ENCODE measurements around the gene UNC93B1. TPM values are rescaled to one million over a fixed set of nuclear protein-coding genes. Genes with fewer than 3 reads are reported as not detected.

The UNC93B1 gene
- total and polyA plus RNA-seq, 2 of the 8 experiments (the other 6 are each of a cell fraction or from before 2014, with no cell fraction given) = 18.9 to 34.3 TPM

- no peak overlapping the region for H3K4me2 ChIP-seq (ENCODE audit: insufficient read depth in 1 of 2, low read depth in 2 of 2, low read length in 2 of 2)
- no peak overlapping the region for H3K9ac ChIP-seq (replicated peaks in 1 of 4; ENCODE audit: extremely low read depth in 1 of 4, low read depth in 3 of 4, low read length in 3 of 4)
- H2BK20ac ChIP-seq (ENCODE audit: low read length) = no peak overlapping the region
- H2BK15ac ChIP-seq (ENCODE audit: low read length) = no peak overlapping the region
- H2AK5ac ChIP-seq (ENCODE audit: low read depth, low read length) = no peak overlapping the region
- no peaks in the 10 kb centered on the region; the same call in 1 of the 2 replicates for H3K23me2 ChIP-seq (ENCODE audit: low read depth, low read length)
- no peak overlapping the region for H2BK5ac ChIP-seq (ENCODE audit: low read depth, low read length)
- H3K4me1 ChIP-seq (replicated peaks in 1 of 4; ENCODE audit: control insufficient read depth in 3 of 4, insufficient read depth in 4 of 4, low read length in 3 of 4) = peaks cover 4 to 19% (median 13%) of the 10 kb centered on the region in 4 experiments
- no peak overlapping the region for H3K4me3 ChIP-seq (ENCODE audit: extremely low read depth in 1 of 4, insufficient read depth in 2 of 4, low read depth in 3 of 4, low read length in 4 of 4)
- no peak overlapping the region for H3K14ac ChIP-seq (ENCODE audit: insufficient read length)
- H4K8ac ChIP-seq (ENCODE audit: extremely low read depth, insufficient read depth, low read length) = no peak overlapping the region
- H3K18ac ChIP-seq (ENCODE audit: extremely low read depth, low read length) = no peak overlapping the region; the same call in 1 of the 2 replicates
- H2AFZ ChIP-seq (ENCODE audit: low read length) = no peak overlapping the region
- 92% methylated on average over 28 of the region's 36 CpGs; no CpG with 5 or more reads in 1 of the 2 experiments for WGBS, 2 experiments (ENCODE audit: extremely low coverage in 1 of 2, insufficient coverage in 1 of 2, insufficient read length in 1 of 2, insufficient replicate concordance in 2 of 2, low coverage in 1 of 2, low lambda C conversion rate in 2 of 2, missing lambda C conversion rate in 1 of 2)
- H3K36me3 ChIP-seq (ENCODE audit: control insufficient read depth in 2 of 4, insufficient read depth in 4 of 4, low read length in 3 of 4) = no peaks in the 10 kb centered on the region
- CTCF ChIA-PET (ENCODE audit: partially characterized antibody) = interaction anchor here (0.9 to 2.7 kb wide), 8 partner anchors 9 to 164 kb away, joined by 3 to 18 read pairs (median 4); partner anchors contain the start of gene NDUFS8
- peaks cover 0 to 6% of the 10 kb centered on the region in 2 experiments for H4K20me1 ChIP-seq (replicated peaks in 1 of 2; ENCODE audit: control insufficient read depth in 1 of 2, insufficient read depth in 2 of 2, low read length in 2 of 2)
- no peak overlapping the region for H3K56ac ChIP-seq (replicated peaks; ENCODE audit: insufficient read length, low read depth, low read length)
- no peaks in the 10 kb centered on the region for H3K79me1 ChIP-seq (ENCODE audit: low read depth, low read length)
- H2BK12ac ChIP-seq (ENCODE audit: low read depth, low read length) = no peak overlapping the region
- no peak overlapping the region for H4K91ac ChIP-seq (replicated peaks; ENCODE audit: insufficient read length, low read length)
- FAIRE-seq (no peak), DNase-seq (ENCODE audit: low read depth in 1 of 2, low spot score in 2 of 2) (no peak)
- no peak overlapping the region for H3K27ac ChIP-seq (ENCODE audit: low read depth, low read length)
- no peaks in the 10 kb centered on the region for H3K79me2 ChIP-seq (ENCODE audit: control insufficient read depth in 1 of 2, insufficient read depth in 2 of 2, low read length in 2 of 2)
- H3K23ac ChIP-seq (ENCODE audit: insufficient read length) = no peak overlapping the region
- H2BK120ac ChIP-seq (replicated peaks; ENCODE audit: low read depth, low read length) = no peak overlapping the region
- no peak for TF ChIP-seq BACH1 (IDR thresholded peaks at IDR 0.05; ENCODE audit: low read length)
- no peak for TF ChIP-seq GABPA (IDR thresholded peaks at IDR 0.05; ENCODE audit: borderline replicate concordance, insufficient read depth, low read length)
- TF ChIP-seq SUZ12 (IDR thresholded peaks at IDR 0.05; ENCODE audit: low read length) = no peak
- no peak for TF ChIP-seq TAF7 (optimal IDR thresholded peaks at IDR 0.05; ENCODE audit: borderline replicate concordance, low read depth, low read length)
- no peak overlapping the region for H3K4ac ChIP-seq (replicated peaks; ENCODE audit: insufficient read length, low read depth, low read length)
- H4K5ac ChIP-seq (ENCODE audit: insufficient read length, low read depth, low read length) = no peak overlapping the region
- H3K27me3 ChIP-seq (replicated peaks in 1 of 4; ENCODE audit: control insufficient read depth in 3 of 4, extremely low read depth in 1 of 4, insufficient read depth in 3 of 4, low read length in 3 of 4) = no peaks in the 10 kb centered on the region
- H3K9me3 ChIP-seq (ENCODE audit: insufficient read depth in 2 of 2, low read depth in 1 of 2, low read length in 1 of 2) = no peaks in the 10 kb centered on the region
- POLR2A ChIA-PET (ENCODE audit: partially characterized antibody) = interaction anchor here (0.8 to 16.6 kb wide), 6 partner anchors 9 to 81 kb away, joined by 3 to 183 read pairs (median 4); partner anchors contain the start of genes CHKA and NDUFS8
These were observed 39.6 kb upstream of the UNC93B1 start for GRCh38 chr11:68043349-68044144.

All from H1 (cell line).